Stomach smooth muscle (tissue), 2 donors: ENCODE measurements around the gene MAP1LC3B.

Experiments used
- H3K27ac ChIP-seq: one replicate; pipeline ENCODE4 v1.7.0; 2013; ENCODE audit warnings: mild to moderate bottlenecking, low read length, inconsistent platforms
- H3K27me3 ChIP-seq, 2 donors: one replicate each; pipeline ENCODE4 v1.7.0; 2013; ENCODE audit warnings: low read length in 2 of 2; ENCODE audit not compliant: insufficient read depth in 2 of 2, control insufficient read depth in 1 of 2
- H3K36me3 ChIP-seq, 2 donors: one replicate each; pipeline ENCODE4 v1.7.0; 2013; ENCODE audit warnings: low read length in 2 of 2; ENCODE audit not compliant: control insufficient read depth in 2 of 2, insufficient read depth in 2 of 2
- H3K4me1 ChIP-seq: one replicate; pipeline ENCODE4 v1.7.0; 2013; ENCODE audit warnings: low read length; ENCODE audit not compliant: control insufficient read depth, insufficient read depth
- H3K4me3 ChIP-seq, 2 donors: one replicate each; pipeline ENCODE4 v1.7.0; 2013; ENCODE audit warnings: low read length in 2 of 2
- H3K9ac ChIP-seq, 2 donors: one replicate each; pipeline ENCODE4 v1.7.0; 2013; ENCODE audit warnings: low read length in 2 of 2, mild to moderate bottlenecking in 1 of 2
- H3K9me3 ChIP-seq, 2 donors: one replicate each; pipeline ENCODE4 v1.7.0; 2013; ENCODE audit warnings: low read length in 2 of 2; ENCODE audit not compliant: control insufficient read depth in 2 of 2
- donor health status: healthy.
- donor health status: Pancreatic carcinoma.

Gene MAP1LC3B

DNA sequence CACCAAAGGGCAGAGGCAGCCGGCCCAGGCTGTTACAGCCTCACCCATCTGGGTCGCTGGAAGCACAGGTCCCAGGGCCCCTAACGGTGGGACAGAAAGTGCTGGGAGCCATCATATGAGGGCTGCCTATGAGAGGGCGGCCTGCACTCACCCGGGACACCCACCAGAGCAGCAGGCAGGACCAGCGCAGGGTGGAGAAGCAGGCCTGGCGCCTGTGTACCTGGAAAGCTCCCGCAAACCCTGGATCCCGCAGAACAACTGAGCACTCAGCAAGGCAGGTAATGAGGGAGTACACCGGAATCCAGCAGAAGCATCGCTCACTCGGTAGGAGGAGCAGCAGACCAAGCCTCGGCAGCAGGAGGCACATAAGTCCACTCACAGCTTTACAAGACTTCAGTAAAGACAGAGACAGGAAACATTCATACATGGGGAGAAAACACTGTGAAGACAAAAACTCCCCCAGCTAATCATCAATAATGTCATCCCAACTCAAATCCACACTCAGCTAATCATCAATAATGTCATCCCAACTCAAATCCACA, 43.4 kb upstream of the MAP1LC3B start:
- Histone ChIP-seq H3K9ac (no peak overlapping the region), H3K9me3 (no peaks in the 10 kb centered on the region), H3K27ac (no peak overlapping the region), H3K36me3 (peaks cover 19 to 20% of the 10 kb centered on the region in 2 donors), H3K27me3 (no peaks in the 10 kb centered on the region), H3K4me3 (no peak overlapping the region), H3K4me1 (peaks cover 7% of the 10 kb centered on the region)

DNA sequence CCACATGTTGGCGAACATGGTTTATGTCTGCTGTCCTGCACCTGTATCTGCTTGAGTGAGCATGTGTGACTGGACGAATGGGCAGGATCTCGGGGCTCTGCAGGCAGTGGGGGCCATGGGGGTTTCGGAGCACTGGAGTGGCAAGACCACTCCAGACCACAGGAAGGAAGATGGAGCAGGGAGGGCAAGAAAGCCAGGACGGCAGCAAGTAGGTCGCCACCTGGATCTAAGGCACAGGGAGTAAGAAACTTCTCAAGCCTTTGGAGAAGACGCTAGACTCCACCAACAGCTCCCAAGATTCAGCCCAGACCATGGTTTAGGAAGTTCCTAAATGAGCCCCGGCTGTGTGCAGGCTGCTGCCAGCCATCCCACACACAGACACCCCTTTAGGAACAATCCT, 42.1 kb upstream of the MAP1LC3B start:
- Histone ChIP-seq H3K4me3 (no peak overlapping the region), H3K4me1 (peaks cover 2% of the 10 kb centered on the region), H3K36me3 (peaks cover 19 to 22% of the 10 kb centered on the region in 2 donors), H3K9ac (no peak overlapping the region), H3K9me3 (no peaks in the 10 kb centered on the region), H3K27me3 (no peaks in the 10 kb centered on the region), H3K27ac (no peak overlapping the region)

DNA sequence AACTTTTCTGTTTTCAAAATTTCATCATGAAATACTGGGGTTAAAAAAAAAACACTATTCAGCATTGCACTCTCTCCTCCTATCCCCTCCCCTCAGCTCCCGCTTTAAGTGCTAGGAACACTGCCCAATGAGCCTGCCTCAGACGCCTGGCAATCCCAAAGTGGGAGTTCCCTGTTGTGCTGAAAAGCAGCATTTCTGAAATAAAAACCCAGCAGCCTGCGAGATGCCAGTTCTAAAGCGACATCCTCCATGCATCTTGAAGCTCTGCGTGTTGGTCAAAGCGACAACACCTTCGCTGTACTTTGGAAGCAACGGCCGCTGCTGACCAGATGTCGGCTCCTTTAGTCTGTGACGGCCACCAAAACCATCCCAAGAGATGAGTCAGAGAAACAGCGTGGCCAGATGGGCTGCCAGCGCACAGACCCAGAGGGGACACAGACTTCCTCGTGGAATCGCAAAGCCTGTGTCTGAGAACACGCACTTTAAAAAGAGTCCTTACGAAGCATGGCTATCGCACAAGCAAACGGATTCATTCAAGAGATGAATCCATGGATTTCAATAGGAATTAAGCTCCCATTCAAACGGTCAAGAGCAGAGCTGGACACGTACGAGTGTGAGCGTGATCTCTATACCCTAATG, 41.3 kb upstream of the MAP1LC3B start:
- no peak overlapping the region for H3K9ac ChIP-seq
- peaks cover 2% of the 10 kb centered on the region for H3K4me1 ChIP-seq
- no peaks in the 10 kb centered on the region for H3K27me3 ChIP-seq
- peaks cover 18 to 20% of the 10 kb centered on the region in 2 donors for H3K36me3 ChIP-seq
- no peak overlapping the region for H3K27ac ChIP-seq
- H3K4me3 ChIP-seq = no peak overlapping the region
- no peaks in the 10 kb centered on the region for H3K9me3 ChIP-seq

DNA sequence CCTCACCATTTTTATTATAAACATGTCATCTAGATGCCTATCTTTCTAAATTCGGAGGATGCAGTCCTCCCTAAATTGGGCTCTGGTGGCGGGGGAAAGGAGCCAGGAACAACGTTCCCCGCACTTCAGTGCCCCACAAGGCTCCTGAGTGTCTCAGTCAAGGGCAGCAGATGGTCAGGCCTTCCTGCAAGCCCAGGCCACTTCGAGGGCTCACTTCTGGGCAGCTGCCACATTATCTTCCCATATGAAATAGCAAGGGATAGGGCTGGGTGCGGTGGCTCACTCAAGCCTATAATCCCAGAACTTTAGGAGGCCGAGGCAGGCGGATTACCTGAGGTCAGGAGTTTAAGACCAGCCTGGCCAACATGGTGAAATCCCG, 40.8 kb upstream of the MAP1LC3B start:
- Histone ChIP-seq H3K36me3 (peaks cover 15 to 16% of the 10 kb centered on the region in 2 donors), H3K4me3 (no peak overlapping the region), H3K4me1 (peaks cover 2% of the 10 kb centered on the region), H3K27me3 (no peaks in the 10 kb centered on the region), H3K9ac (no peak overlapping the region), H3K9me3 (no peaks in the 10 kb centered on the region), H3K27ac (no peak overlapping the region)

DNA sequence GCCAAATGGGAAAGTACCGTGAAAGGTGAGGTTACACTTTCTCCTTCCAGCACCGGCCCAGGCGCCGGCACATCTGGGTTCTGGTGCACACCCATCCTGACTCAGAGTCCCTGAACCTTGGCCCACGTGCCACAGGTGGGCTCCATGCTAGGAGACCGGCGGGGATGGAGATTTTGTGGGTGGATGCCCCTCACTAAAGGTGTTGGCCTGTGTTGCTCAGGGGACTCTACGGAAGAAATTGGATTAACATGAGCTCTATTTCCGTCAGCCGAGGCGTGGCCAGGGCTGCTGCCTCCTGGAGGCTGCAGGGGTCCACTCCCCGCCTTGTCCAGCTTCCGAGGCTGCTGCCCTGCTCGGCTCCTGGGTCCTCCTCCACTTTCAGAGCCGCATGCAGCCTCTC, 39.3 kb upstream of the MAP1LC3B start:
- Histone ChIP-seq H3K4me3 (no peak overlapping the region), H3K9me3 (no peaks in the 10 kb centered on the region), H3K4me1 (peaks cover 2% of the 10 kb centered on the region), H3K36me3 (peaks cover 13 to 17% of the 10 kb centered on the region in 2 donors), H3K27me3 (no peaks in the 10 kb centered on the region), H3K27ac (no peak overlapping the region), H3K9ac (no peak overlapping the region)

DNA sequence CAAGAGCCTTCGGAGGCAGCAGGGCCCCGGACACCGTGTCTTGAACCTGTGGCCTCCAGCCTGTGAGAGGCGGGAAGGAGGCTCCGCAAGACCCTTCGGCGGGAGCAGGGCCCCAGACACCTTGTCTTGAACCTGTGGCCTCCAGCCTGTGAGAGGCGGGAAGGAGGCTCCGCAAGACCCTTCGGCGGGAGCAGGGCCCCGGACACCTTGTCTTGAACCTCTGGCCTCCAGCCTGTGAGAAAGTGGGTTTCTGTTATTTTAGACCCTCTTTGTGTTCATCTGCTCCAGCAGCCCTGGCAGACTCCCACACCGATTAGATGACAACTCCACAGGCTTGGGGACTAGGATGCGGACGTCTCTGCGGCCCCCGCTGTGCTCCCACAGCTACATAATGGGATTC, 38.5 kb upstream of the MAP1LC3B start:
- peaks cover 21 to 22% of the 10 kb centered on the region in 2 donors for H3K36me3 ChIP-seq
- H3K9ac ChIP-seq = no peak overlapping the region
- H3K27ac ChIP-seq = no peak overlapping the region
- peaks cover 2% of the 10 kb centered on the region for H3K4me1 ChIP-seq
- no peaks in the 10 kb centered on the region for H3K27me3 ChIP-seq
- H3K9me3 ChIP-seq = no peaks in the 10 kb centered on the region
- H3K4me3 ChIP-seq = no peak overlapping the region

DNA sequence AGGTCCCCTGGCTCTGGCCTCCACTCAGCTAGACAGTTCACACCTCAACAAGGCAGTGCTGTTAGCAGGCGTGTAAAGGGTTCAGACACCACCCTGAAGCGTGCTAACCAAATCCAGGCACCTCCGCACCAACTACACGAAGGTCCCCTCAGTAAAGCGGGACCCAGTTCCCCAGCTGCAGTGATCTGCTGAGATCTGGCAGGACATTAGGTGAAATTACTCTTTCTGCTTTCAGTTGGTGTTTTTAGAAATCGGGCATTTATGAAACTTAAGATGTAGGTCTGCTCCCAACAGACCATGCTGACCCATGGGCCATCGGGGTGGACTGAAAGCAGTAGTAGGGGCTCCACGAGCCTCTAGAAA, 35.7 kb upstream of the MAP1LC3B start:
- H3K36me3 ChIP-seq = peaks cover 36 to 41% of the 10 kb centered on the region in 2 donors

DNA sequence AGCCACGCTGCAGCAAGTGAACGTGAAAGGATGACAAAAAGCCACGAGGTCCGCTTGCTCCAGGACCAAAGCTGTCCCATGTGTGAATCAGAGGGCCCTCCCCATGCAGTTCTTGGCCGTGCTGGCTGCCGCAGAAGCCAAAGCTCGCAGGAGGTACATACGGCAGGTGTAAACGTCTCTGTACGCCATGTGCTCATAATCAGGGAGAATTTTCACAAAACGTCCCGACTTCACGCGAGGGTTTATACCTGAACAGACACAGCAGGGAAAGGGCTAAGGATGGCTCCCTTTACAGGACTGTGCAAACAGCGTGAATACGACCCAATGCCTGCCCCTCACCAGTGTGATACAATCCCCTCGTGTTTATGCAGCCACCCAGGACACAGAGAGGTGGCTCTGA, 33.9 kb upstream of the MAP1LC3B start:
- Histone ChIP-seq H3K27ac (no peak overlapping the region), H3K27me3 (no peaks in the 10 kb centered on the region), H3K4me1 (peaks cover 4% of the 10 kb centered on the region), H3K4me3 (no peak overlapping the region), H3K36me3 (peaks cover 40 to 43% of the 10 kb centered on the region in 2 donors), H3K9ac (no peak overlapping the region), H3K9me3 (no peaks in the 10 kb centered on the region)

More for the DNA sequence above, 35.7 kb upstream of the MAP1LC3B start:
- Histone ChIP-seq H3K27me3 (no peaks in the 10 kb centered on the region), H3K9ac (no peak overlapping the region), H3K4me1 (no peaks in the 10 kb centered on the region), H3K9me3 (no peaks in the 10 kb centered on the region), H3K27ac (no peak overlapping the region), H3K4me3 (no peak overlapping the region)

DNA sequence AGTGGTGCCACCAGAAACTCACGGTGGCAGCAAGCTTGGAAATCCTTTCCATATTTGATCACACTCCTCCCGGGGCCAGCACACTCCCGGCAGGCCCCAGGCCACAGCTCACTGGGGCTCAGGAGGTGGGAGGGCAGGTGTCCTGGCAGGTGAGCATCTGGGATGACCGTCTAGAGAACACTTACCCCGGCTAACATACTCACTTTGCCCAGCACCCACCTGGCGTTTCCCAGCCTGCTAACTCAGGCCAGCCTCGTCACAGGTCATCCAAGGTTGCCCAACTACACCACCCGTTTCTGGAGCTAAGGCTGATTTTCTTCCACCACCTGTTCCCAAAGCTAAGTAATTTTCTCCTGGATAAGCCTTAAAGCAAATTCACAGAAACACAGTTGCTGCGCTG, 33.4 kb upstream of the MAP1LC3B start:
- H3K4me3 ChIP-seq = no peak overlapping the region
- H3K27me3 ChIP-seq = no peaks in the 10 kb centered on the region
- H3K9ac ChIP-seq = no peak overlapping the region
- H3K4me1 ChIP-seq = peaks cover 8% of the 10 kb centered on the region
- no peaks in the 10 kb centered on the region for H3K9me3 ChIP-seq
- H3K27ac ChIP-seq = no peak overlapping the region
- H3K36me3 ChIP-seq = peaks cover 39 to 40% of the 10 kb centered on the region in 2 donors

DNA sequence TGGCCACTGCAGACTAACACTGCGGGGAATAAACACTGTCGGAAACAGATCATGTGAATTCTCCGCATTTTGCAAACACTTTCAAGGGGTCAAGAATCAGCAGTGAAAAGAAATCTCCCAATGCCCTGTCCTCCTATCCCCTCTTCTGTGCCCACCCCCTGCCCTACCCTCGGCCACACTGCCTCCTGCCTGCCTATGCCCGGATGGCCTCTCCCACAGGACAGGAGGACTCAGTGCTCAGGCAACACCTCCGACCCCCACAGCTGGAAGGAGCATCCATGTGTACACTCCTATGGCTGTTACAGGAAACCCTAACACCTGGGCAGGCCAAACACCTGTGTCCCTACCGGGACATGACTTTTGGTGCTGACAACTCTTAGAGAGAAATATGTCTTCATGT, 33.0 kb upstream of the MAP1LC3B start:
- Histone ChIP-seq H3K36me3 (peaks cover 36 to 40% of the 10 kb centered on the region in 2 donors), H3K4me1 (peaks cover 11% of the 10 kb centered on the region), H3K9ac (no peak overlapping the region), H3K4me3 (no peak overlapping the region), H3K27me3 (no peaks in the 10 kb centered on the region), H3K9me3 (no peaks in the 10 kb centered on the region), H3K27ac (no peak overlapping the region)

DNA sequence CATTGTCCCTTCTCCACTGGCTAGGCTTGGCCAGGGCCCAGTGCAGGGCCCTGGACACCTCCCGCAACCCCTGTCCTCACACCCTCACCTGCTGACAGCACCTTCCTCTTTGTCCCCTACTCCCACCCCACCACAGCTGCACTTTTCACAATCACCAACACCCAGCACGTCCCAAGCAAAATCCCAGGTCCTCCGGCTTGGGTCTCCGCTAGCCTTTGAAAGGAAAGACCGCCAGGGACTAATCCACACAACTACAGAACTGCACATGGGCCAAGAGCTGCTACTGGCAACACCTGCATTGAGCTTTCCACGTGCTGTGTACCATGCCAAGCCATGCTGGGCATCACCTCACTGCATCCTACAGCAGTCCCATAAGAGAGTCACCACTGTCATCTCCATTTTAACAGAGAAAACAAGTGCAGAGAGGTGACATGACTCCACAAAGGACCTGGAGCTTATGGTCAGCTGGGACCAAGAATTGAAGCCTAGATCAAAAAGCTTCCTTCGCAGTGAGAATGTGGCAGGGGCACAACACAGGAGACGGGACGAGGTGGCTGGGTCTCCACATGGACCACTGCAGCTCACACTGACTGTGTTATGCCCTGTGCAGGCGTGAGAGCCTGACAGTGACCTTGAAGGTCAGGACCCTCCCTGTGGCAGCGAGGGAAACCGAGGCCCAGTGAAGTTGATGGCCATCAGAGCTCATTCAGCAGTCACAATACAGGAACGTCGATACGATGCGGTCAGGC, 31.1 kb upstream of the MAP1LC3B start:
- Histone ChIP-seq H3K9ac (no peak overlapping the region), H3K36me3 (peaks cover 36 to 38% of the 10 kb centered on the region in 2 donors), H3K9me3 (no peaks in the 10 kb centered on the region), H3K27me3 (no peaks in the 10 kb centered on the region), H3K4me1 (peaks cover 21% of the 10 kb centered on the region), H3K4me3 (no peak overlapping the region), H3K27ac (no peak overlapping the region)
